LNCAP (cell line): Measurements from ENCODE around the gene IAH1.

ENCODE experiments used
- TF ChIP-seq, protein P1 (sequence below): fragments of 450-650 bp; IDR thresholded peaks from 2 replicates; pipeline ENCODE4 v1.5.1; 2017; ENCODE audit warnings: mild to moderate bottlenecking

Gene IAH1

GRCh38 chr2:9463698-9464034 is 10.7 kb upstream of the IAH1 start:
- TF ChIP-seq, protein P1, sequence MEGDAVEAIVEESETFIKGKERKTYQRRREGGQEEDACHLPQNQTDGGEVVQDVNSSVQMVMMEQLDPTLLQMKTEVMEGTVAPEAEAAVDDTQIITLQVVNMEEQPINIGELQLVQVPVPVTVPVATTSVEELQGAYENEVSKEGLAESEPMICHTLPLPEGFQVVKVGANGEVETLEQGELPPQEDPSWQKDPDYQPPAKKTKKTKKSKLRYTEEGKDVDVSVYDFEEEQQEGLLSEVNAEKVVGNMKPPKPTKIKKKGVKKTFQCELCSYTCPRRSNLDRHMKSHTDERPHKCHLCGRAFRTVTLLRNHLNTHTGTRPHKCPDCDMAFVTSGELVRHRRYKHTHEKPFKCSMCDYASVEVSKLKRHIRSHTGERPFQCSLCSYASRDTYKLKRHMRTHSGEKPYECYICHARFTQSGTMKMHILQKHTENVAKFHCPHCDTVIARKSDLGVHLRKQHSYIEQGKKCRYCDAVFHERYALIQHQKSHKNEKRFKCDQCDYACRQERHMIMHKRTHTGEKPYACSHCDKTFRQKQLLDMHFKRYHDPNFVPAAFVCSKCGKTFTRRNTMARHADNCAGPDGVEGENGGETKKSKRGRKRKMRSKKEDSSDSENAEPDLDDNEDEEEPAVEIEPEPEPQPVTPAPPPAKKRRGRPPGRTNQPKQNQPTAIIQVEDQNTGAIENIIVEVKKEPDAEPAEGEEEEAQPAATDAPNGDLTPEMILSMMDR: no peak

- TF ChIP-seq, protein P1: no peak
Observed at GRCh38 chr2:9465170-9465569, 9.2 kb upstream of the IAH1 start.

- TF ChIP-seq, protein P1: no peak
Observed at GRCh38 chr2:9466147-9466683, 8.1 kb upstream of the IAH1 start.

- TF ChIP-seq, protein P1: no peak
Observed at GRCh38 chr2:9467687-9468086, 6.7 kb upstream of the IAH1 start.

DNA sequence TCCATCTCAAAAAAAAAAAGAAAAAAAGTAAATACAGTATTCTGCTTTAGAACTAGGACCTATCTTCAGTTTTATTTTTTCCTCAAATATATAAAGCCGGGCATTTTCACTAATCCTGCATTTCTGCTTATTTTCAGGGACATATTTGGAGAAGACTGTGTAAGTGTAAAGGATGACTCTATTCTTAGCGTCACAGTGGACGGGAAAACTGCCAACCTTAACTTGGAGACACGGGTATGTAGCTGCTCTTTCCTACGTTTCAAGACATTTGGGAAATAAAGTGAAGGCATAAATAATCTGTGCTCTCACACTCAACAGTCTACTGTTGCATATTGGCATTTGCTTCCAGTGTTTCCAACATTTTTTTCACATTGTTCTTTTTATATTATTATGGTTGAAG is 3.1 kb upstream of the IAH1 start:
- TF ChIP-seq, protein P1: no peak

DNA sequence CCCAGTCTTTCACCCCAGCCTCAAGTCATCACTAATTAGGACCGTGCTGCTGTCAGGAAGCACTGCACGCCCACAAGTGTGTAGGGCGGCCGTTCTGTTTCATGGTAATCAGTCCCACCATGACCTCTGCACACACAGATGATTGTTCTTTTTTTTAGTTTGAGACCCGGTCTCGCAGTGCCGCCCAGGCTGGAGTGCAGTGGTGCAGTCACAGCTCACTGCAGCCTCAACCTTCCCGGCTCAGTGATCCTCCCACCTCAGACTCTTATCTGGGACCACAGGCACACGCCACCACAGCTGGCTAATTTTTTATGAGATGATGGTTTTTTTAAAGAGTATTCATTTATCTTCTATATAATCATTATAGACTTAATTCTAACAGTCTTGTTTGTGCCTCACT is 1.8 kb upstream of the IAH1 start:
- TF ChIP-seq, protein P1: no peak

- TF ChIP-seq, protein P1: no peak
Observed at GRCh38 chr2:9473308-9473984, 905 bp upstream of the IAH1 start.

- TF ChIP-seq, protein P1: no peak
Observed at GRCh38 chr2:9473985-9474360, 378 bp upstream of the IAH1 start.
